Measurements from ENCODE around the gene TECPR2. TPM values are rescaled to one million over a fixed set of nuclear protein-coding genes. Genes with fewer than 3 reads are reported as not detected.
A peak's percentile ranks its signal among the peaks of the same experiment; 100 is the strongest.

TECPR2 gene
- total RNA-seq, 1 donor from 2014 or later: 19.4 TPM

DNA sequence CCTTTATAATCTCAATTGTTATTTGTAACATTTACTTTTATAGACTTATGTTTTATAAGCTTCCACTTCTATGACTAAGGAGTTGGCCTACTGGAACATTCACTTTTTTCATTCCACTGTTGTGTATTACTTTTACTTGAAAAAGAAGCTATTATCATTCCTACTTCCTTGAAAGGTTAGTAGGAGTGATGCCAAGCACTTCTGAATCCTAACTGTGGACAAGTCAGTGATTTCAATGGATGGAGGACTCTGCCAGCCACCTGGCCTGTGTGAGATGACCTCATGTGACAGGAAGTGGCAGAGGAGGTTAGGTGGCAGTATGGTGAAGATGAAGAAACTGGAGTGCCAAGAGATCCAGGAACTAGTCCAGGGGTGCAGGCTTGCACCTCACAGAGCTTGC lies 46.0 kb downstream of the TECPR2 start:
- DNase-seq (ENCODE audit: missing footprints) (no peak), ATAC-seq (peak; percentile 57)
- intact Hi-C loops (cut with DNase I): loop anchor here (2.0 kb wide), 1 partner anchor 46 kb away; the partner anchor contains the start of genes CINP and TECPR2

- intact Hi-C loops (cut with DNase I): no loop called here
- DNase-seq (ENCODE audit: missing footprints) (no peak), ATAC-seq (no peak)
Observed at GRCh38 chr14:102415671-102416070, 52.9 kb downstream of the TECPR2 start.

- ATAC-seq (no peak), DNase-seq (ENCODE audit: missing footprints) (no peak)
- intact Hi-C loops (cut with DNase I): no loop called here
Observed at GRCh38 chr14:102417001-102417431, 54.3 kb downstream of the TECPR2 start.

DNA sequence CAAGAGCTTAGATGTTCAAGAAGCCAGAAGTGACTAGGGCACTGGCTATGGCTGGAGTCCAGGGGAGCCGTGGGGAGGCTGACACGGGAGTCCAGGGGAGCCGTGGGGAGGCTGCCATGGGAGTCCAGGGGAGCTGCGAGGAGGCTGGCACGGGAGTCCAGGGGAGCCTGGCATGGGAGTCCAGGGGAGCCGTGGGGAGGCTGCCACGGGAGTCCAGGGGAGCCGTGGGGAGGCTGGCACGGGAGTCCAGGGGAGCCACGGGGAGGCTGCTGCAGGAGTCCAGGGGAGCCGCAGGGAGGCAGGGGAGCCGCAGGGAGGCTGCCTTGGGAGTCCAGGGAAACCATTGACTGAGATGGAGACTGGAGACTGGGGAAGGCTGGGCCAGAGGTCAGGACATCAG lies 54.9 kb downstream of the TECPR2 start:
- intact Hi-C loops (cut with DNase I): no loop called here
- no peak for ATAC-seq
- no peak for DNase-seq (ENCODE audit: missing footprints)

- DNase-seq (ENCODE audit: missing footprints): no peak
- intact Hi-C loops (cut with DNase I): no loop called here
- no peak for ATAC-seq
Observed at GRCh38 chr14:102418169-102418852, 55.6 kb downstream of the TECPR2 start.

DNA sequence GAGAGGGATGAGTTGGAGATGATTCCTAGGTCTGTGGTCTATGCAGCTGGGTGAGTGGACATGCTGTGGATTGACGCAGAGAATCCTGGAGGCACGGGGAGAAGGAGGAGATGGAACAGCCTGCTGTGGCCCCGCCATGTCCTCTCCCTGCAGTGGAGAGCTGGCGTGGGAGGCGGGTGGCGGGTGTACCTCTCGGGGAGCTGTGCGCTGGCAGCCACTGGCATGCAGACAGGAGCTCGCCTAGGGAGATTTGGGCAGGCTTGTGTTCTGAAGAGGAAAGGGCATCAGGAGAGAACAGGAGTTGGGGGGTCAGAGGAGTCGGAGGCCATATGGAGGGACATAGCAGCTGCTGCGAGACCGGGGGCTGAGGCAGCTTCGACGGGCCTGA lies 56.1 kb downstream of the TECPR2 start:
- ATAC-seq (no peak), DNase-seq (ENCODE audit: missing footprints) (no peak)
- intact Hi-C loops (cut with DNase I): no loop called here

- ATAC-seq: no peak
- intact Hi-C loops (cut with DNase I): no loop called here
- DNase-seq (ENCODE audit: missing footprints): no peak
Observed at GRCh38 chr14:102419276-102419675, 56.5 kb downstream of the TECPR2 start.

DNA sequence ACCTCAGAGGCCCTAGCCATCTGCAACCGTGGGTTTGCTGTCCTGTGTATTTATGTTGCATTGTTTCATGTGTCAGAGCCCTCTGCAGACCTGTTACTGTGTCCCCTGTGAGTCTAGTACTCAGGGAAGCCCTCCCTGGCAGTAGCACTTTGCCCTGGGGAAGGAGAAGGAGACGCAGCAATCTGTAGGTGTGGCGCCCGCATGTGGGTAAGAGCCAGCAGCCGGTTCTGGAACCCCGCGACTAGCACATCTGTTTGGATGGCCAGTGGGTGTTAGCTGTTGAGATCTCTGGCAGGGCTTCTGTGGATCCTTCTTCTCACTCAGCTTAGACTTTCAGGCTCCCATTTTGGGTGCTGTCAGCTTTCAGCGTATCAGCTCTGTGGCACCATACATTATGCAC lies 57.0 kb downstream of the TECPR2 start:
- intact Hi-C loops (cut with DNase I): no loop called here
- no peak for ATAC-seq
- no peak for DNase-seq (ENCODE audit: missing footprints)

- intact Hi-C loops (cut with DNase I): no loop called here
- ATAC-seq (no peak), DNase-seq (ENCODE audit: missing footprints) (no peak)
Observed at GRCh38 chr14:102421411-102422057, 58.8 kb downstream of the TECPR2 start.

GRCh38 chr14:102424520-102424919 lies 61.8 kb downstream of the TECPR2 start:
- intact Hi-C loops (cut with DNase I): no loop called here
- ATAC-seq: no peak
- no peak for DNase-seq (ENCODE audit: missing footprints)

- no peak for ATAC-seq
- intact Hi-C loops (cut with DNase I): no loop called here
- no peak for DNase-seq (ENCODE audit: missing footprints)
Observed at GRCh38 chr14:102424923-102425322, 62.2 kb downstream of the TECPR2 start.

DNA sequence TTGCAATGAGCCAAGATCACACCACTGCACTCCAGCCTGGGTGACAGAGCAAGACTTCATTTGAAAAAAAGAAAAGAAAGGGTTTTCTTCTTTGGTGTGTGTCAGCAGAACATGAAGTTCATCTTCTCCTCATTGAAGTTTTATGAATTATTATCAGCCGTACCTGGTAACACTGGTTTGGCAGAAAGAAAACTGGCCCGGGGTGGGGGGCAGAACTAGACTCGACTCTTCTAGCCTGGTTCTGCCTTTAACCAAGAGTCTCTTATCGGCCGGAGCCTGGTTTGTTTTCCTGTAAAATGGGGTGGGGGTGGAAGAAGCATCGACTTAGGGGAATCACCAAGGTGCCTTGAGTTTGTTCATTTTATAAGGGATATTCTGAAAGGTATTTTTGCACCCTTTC lies 64.1 kb downstream of the TECPR2 start:
- intact Hi-C loops (cut with DNase I): no loop called here
- no peak for DNase-seq (ENCODE audit: missing footprints)
- ATAC-seq: no peak

- no peak for DNase-seq (ENCODE audit: missing footprints)
- intact Hi-C loops (cut with DNase I): no loop called here
- ATAC-seq: peak; percentile 28
Observed at GRCh38 chr14:102427642-102428041, 64.9 kb downstream of the TECPR2 start.

GRCh38 chr14:102430212-102430908 lies 67.6 kb downstream of the TECPR2 start:
- DNase-seq (ENCODE audit: missing footprints) (no peak), ATAC-seq (no peak)
- intact Hi-C loops (cut with DNase I): no loop called here

- ATAC-seq: no peak
- no peak for DNase-seq (ENCODE audit: missing footprints)
- intact Hi-C loops (cut with DNase I): no loop called here
Observed at GRCh38 chr14:102431751-102432150, 69.0 kb downstream of the TECPR2 start.

GRCh38 chr14:102434647-102435175 lies 72.0 kb downstream of the TECPR2 start:
- ATAC-seq (no peak), DNase-seq (ENCODE audit: missing footprints) (no peak)
- intact Hi-C loops (cut with DNase I): no loop called here

GRCh38 chr14:102437997-102438915 lies 75.5 kb downstream of the TECPR2 start:
- peak; percentile 93 for ATAC-seq
- peak; percentile 91 for DNase-seq (ENCODE audit: missing footprints)
- intact Hi-C loops (cut with DNase I): loop anchor here (1.0 kb wide), 1 partner anchor 79 kb away; no protein-coding TSS in a partner anchor

DNA sequence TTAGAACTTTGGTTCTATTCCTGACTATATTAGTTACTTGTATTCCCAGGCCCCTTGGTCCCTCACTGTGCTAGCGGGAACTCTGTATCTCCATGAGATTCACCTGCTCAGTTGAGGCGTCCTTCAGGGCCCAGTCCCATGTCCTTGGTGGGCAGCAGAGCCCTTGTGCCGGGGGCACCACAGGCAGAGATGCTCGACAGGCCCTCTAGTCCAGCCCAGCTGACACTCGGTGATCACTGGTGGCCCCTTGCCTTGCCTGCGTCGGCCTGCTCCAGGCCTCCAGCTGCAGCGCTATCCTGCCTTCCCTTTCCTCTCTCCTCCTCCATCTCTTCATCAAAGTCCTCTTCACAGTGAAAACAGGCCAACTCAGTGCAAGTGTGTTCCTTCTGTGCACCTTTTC lies 76.8 kb downstream of the TECPR2 start:
- intact Hi-C loops (cut with DNase I): no loop called here
- DNase-seq (ENCODE audit: missing footprints) (no peak), ATAC-seq (no peak)

DNA sequence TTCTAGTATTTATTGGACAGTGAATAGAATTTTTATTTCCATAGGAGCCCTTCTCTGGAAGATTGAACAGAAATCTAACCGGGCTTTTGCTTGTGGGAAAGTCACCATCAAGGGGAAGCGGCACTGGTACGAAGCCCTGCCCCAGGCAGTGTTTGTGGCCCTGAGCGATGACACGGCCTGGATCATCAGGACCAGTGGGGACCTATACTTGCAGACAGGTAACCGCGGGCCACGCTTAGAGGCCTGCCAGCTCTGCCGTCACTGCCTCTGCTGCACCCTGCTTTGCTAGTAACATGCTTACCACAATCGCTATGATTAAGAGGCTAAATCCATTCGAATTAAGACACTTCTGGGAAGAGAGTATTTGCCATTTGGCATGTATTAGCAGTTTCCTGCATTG lies 77.7 kb downstream of the TECPR2 start:
- ATAC-seq: no peak
- intact Hi-C loops (cut with DNase I): loop anchor here (10.0 kb wide), 1 partner anchor 154 kb away; the partner anchor contains the start of gene RCOR1

More for the DNA sequence above, 77.7 kb downstream of the TECPR2 start:
- DNase-seq (ENCODE audit: missing footprints): no peak

Data from Right ventricle myocardium inferior (tissue), 1 donor.